Retina (tissue), 1 donor: ENCODE measurements around the gene WWOX.

ENCODE experiments used
- DNase-seq: peaks from one replicate; pipeline ENCODE4 v3.0.0-alpha.2; 2016

WWOX gene

GRCh38 chr16:79093554-79093967 lies 994.1 kb downstream of the WWOX start:
- DNase-seq, result no peak

DNA sequence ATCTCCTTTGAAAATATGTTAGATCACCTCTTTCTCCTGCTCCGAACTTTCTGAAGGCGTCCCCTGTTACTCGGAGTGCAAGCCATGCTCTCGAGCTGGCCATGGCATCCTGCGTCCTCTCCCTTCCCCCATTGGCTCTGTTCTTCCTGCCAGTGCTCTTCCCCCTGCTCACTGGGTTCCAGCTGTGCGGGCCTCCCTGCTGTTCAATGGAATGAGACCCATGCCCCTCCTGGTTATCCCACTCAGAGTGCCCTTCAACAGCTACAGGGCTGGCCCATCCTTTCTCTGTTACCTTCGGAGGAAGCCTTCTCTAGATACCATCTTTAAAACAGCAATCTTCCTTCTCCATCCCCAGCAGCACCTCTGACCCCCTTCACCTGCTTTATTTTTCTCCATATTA lies 996.8 kb downstream of the WWOX start:
- DNase-seq, result no peak

GRCh38 chr16:79097166-79097565 lies 997.7 kb downstream of the WWOX start:
- no peak for DNase-seq

DNA sequence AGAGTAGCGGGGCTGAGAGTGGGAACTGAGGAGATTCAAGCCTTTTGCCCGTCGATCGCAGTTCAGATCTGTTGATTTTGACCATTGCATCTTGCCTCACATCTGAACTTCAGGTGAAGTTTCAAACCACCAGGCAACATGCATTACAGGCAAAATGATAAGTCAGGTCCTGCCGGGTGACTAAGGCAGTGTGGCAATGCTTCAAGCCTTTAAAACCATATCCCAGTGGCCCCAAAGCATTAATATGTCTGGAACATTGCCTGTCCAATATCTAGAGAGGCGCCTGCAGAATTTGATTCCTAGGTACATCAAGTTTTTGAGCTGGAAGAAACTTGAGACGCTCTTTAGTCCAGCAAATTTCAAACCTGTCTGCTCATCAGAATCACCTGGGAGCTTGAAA lies 998.3 kb downstream of the WWOX start:
- DNase-seq, result no peak

DNA sequence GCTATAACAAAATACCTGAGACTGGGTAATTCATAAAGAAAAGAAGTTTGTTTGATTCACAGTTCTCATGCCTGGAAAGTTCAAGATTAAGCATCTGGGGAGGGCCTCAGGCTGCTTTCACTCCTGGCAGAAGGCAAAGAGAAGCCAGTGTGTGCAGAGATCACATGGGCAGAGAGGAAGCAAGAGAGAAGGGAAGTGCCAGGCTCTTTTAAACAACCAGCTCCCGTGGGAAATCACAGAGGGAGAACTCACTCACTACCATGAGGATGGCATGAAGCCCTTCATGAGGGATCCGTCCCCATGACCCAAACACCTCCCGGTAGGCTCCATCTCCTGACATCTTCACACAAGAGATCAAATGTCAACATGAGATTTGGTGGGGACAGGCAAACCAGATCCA lies 999.5 kb downstream of the WWOX start:
- no peak for DNase-seq

GRCh38 chr16:79099716-79100115 lies 1000.3 kb downstream of the WWOX start:
- no peak for DNase-seq

- DNase-seq, result peak; percentile 63
These were observed 1001.0 kb downstream of the WWOX start for GRCh38 chr16:79100447-79100846.

- DNase-seq, result no peak
These were observed 1002.0 kb downstream of the WWOX start for GRCh38 chr16:79101491-79101890.

GRCh38 chr16:79104567-79104966 lies 1005.1 kb downstream of the WWOX start:
- DNase-seq, result peak; percentile 36

DNA sequence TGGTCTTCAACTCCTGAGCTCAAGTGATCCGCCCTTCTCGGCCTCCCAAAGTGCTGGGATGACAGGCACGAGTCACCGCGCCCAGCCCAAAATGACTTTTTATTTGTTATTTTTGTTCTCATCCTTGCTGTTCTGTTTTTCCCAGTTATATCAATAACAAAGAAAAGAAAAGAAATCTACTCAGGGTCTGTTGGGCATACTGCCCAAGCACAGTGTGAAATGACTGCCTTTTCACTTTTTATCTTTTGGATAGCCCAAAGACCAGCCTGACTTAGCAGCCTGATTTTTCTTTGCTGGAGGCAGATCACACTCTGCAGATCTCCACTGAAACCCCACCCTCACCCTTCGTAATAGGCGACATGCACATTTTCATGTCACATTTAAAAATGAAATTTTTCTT lies 1007.8 kb downstream of the WWOX start:
- no peak for DNase-seq

DNA sequence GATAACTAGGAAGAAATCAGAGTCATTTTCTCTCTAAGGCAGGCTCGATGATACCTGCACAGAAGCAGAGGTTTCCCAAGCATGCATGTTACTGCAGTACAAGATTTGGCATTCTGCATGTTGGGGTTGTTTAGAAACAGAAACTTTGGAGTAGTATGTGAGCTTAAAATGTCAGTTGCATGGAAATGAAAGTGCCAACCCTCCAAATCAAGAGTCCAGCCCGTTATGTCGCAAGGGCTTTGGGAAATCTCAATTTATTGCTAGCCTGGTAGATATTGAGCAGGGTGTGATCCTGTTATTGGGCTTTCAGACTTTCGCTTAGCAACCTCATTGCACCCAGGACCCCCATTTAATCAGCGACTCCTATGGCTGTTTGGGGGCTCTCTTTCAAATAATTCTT lies 1010.3 kb downstream of the WWOX start:
- DNase-seq, result no peak

- DNase-seq, result no peak
These were observed 1010.8 kb downstream of the WWOX start for GRCh38 chr16:79110242-79110641.

DNA sequence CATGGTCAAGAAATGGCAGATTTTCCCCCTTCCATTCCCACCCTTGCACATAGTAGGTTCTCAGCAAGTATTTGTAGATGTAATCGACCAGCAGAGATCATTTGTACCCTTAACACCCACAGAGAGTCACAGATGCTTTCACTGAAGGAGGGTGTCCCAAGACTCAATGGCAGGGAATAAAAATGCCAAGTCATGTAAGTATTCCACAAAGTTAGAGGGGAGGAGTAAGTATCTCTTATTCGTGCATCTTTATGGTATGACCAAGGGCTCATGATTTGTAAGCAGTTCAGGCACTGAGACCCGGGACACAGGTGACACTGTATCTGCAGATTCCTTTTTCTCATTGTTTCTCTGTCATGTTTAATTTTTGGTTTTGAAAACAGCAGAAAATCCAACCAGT lies 1011.5 kb downstream of the WWOX start:
- no peak for DNase-seq

DNA sequence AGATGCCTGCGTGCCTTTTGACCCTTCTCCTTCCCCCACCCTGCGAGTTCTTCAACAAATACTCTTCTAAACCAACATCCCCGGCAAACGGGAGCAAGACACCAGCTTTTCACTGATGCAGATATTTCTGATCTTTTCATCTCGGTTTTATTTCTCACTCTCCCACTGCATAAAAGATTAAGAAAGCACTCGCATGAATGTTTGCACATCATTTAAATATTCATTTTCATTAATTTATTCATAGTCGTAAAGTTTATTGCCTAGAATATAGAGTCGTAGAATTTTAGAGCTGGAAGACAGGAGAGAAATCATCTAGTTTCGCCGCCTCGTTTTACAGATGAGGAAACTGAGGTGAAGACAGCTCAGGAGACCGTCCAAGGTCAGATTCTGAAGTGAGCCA lies 1013.0 kb downstream of the WWOX start:
- DNase-seq, result no peak

DNA sequence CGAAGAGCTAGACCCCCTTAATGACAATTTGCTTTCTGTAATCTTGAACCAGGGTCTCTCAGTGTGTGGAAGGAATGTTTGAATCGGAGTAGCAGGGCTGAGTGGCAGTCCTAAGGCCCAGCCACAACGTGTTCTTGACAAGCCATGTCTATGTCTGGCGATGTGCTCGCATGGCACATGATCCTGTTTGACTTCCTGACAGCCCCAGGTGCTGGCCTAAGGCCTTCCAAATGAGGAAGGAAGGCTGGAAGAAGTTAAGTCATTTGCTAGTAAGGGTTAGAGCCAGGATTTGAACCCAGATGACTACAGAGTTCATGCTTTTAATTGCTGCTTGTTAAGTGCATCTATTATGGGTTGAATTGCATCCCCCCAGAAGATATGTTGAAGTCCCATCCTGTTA lies 1014.4 kb downstream of the WWOX start:
- no peak for DNase-seq

DNA sequence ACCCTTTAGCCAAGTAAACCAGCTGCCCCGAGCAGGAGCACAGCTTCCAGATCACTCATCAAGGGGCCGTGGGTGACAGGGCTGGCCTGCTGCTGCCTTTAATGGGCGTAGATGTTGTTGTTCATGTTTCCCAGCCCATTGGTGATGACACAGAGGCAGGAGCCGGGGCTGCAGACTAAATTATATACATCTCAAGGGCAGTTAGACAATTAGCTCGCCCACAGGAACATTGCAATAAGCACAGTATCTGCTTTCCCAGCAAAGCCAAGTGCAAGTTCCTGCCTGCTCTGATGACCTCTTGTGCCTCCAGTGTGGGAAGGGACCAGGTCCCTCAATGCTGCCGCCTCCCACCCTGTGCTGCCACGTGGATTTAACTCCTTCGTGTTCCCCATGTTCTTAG lies 1015.3 kb downstream of the WWOX start:
- no peak for DNase-seq

DNA sequence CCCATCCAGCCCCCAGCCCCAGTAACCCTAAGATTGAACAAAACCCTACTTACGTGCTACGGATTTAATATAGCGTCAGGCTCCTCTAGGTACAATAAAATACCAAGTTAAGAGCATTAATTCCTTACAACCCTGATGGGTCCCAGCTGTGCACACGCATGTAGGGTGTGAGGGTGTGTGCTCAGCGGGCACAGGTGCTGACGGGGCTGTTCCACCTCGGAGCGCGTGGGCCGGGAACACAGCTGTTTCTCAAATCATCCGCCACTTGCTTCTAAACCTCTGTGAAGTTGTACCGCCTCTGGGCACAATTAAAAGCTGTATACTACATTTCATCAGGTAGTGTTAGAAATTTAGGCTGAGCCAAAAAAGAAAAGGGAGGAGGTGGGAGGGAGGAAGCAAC lies 1022.5 kb downstream of the WWOX start:
- DNase-seq, result no peak

GRCh38 chr16:79122343-79122742 lies 1022.9 kb downstream of the WWOX start:
- no peak for DNase-seq

- peak; percentile 89 for DNase-seq
These were observed 1024.7 kb downstream of the WWOX start for GRCh38 chr16:79124016-79124756.

GRCh38 chr16:79127766-79128165 lies 1028.3 kb downstream of the WWOX start:
- DNase-seq, result no peak

GRCh38 chr16:79128706-79129105 lies 1029.3 kb downstream of the WWOX start:
- DNase-seq, result no peak

DNA sequence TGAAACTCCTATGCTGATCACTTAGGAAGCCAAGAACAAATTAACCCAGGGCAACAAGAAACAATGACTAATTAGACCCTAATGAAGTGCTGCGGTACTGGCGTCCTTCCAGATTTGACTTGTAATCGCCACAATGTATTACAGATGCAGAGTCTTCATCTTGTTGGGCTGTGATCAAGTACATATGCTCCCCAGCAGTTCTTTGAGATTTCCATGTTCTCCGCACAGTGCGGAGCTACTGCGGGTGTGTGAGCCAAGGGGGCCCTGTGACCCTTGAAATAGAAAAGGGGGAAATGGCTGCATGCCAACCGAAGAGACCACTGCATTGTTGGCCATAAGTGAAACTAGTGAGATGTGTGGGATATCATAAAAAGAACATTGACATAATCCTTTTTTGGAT lies 1031.2 kb downstream of the WWOX start:
- DNase-seq, result no peak

DNA sequence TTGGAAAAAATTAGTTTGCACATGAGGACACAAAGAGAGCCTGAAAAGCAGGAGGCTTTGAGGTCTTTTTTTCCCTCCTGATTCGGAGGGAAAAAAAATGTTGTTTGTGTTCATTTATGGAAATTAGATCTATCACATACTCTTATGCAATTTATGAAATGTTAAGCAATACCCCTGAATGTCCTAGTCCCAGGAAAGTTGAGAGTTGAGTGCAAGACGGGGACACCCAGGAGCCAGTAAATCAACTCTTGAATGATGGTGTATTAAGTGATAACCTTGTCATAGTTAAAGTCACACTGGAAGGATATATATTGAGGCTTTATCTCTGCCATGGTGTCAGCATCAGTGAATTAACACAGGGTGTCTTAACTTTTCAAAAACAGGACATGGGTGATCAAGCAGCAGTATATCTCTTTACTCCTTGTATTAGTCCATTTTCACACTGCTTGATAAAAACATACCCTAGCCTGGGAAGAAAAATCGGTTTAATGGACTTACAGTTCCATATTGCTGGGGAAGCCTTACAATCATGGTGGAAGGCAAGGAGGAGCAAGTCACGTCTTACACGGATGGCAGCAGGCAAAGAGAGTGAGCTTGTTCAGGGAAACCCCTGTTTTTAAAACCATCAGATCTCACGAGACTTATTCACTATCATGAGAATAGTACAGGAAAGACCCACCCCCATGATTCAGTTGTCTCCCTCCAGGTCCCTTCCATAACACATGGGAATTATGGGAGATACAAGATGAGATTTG lies 1032.0 kb downstream of the WWOX start:
- no peak for DNase-seq

- DNase-seq, result no peak
These were observed 1033.2 kb downstream of the WWOX start for GRCh38 chr16:79132701-79133100.

- no peak for DNase-seq
These were observed 1034.8 kb downstream of the WWOX start for GRCh38 chr16:79134300-79134699.
